Measurements from ENCODE around the gene CNTNAP3B.
"Not testable (repeated sequence)": the region's sequence is repeated elsewhere in the genome, so short reads cannot be mapped to it uniquely, and the experiment has no call there.

CNTNAP3B gene

GRCh38 chr9:42129073-42129729 is at the start of gene CNTNAP3B:
Gene CNTNAP3B, minus strand, starts transcription at chr9:42129426. Its CDS starts 332 bp downstream, at chr9:42129094.
- H3K9ac ChIP-seq (ENCODE audit: insufficient read length, low read depth); H3K36me3 ChIP-seq (ENCODE audit: insufficient read depth, insufficient read length, low read length); H3K27me3 ChIP-seq (ENCODE audit: insufficient read depth, insufficient read length); DNase-seq (ENCODE audit: low read depth, low spot score); H3K9me3 ChIP-seq (ENCODE audit: insufficient read depth, low read length); H3K4me1 ChIP-seq (ENCODE audit: insufficient read depth, insufficient read length); H3K4me3 ChIP-seq (ENCODE audit: insufficient read length, low read depth): not testable (repeated sequence)

GRCh38 chr9:42160299-42160698 is 31.1 kb upstream of the CNTNAP3B start:
- peak; percentile 1 for DNase-seq (ENCODE audit: low read depth, low spot score)
- H3K36me3 ChIP-seq (ENCODE audit: insufficient read depth, insufficient read length, low read length); H3K4me3 ChIP-seq (ENCODE audit: insufficient read length, low read depth); H3K4me1 ChIP-seq (ENCODE audit: insufficient read depth, insufficient read length); H3K9ac ChIP-seq (ENCODE audit: insufficient read length, low read depth); H3K27me3 ChIP-seq (ENCODE audit: insufficient read depth, insufficient read length); H3K9me3 ChIP-seq (ENCODE audit: insufficient read depth, low read length): not testable (repeated sequence)

- DNase-seq (ENCODE audit: low read depth, low spot score); H3K4me1 ChIP-seq (ENCODE audit: insufficient read depth, insufficient read length); H3K9ac ChIP-seq (ENCODE audit: insufficient read length, low read depth); H3K9me3 ChIP-seq (ENCODE audit: insufficient read depth, low read length); H3K36me3 ChIP-seq (ENCODE audit: insufficient read depth, insufficient read length, low read length); H3K27me3 ChIP-seq (ENCODE audit: insufficient read depth, insufficient read length); H3K4me3 ChIP-seq (ENCODE audit: insufficient read length, low read depth): not testable (repeated sequence)
Observed at GRCh38 chr9:42127056-42127841, 2.0 kb downstream of the CNTNAP3B start.

GRCh38 chr9:42121007-42121406 is 8.2 kb downstream of the CNTNAP3B start:
- H3K9ac ChIP-seq (ENCODE audit: insufficient read length, low read depth); H3K9me3 ChIP-seq (ENCODE audit: insufficient read depth, low read length); H3K27me3 ChIP-seq (ENCODE audit: insufficient read depth, insufficient read length); H3K36me3 ChIP-seq (ENCODE audit: insufficient read depth, insufficient read length, low read length); H3K4me3 ChIP-seq (ENCODE audit: insufficient read length, low read depth); H3K4me1 ChIP-seq (ENCODE audit: insufficient read depth, insufficient read length): not testable (repeated sequence)
- DNase-seq (ENCODE audit: low read depth, low spot score) = peak; percentile 1

GRCh38 chr9:42095929-42096328 is 33.3 kb downstream of the CNTNAP3B start:
- not testable (repeated sequence) for H3K36me3 ChIP-seq (ENCODE audit: insufficient read depth, insufficient read length, low read length); DNase-seq (ENCODE audit: low read depth, low spot score); H3K9me3 ChIP-seq (ENCODE audit: insufficient read depth, low read length); H3K27me3 ChIP-seq (ENCODE audit: insufficient read depth, insufficient read length); H3K4me1 ChIP-seq (ENCODE audit: insufficient read depth, insufficient read length); H3K4me3 ChIP-seq (ENCODE audit: insufficient read length, low read depth); H3K9ac ChIP-seq (ENCODE audit: insufficient read length, low read depth)

- not testable (repeated sequence) for DNase-seq (ENCODE audit: low read depth, low spot score); H3K27me3 ChIP-seq (ENCODE audit: insufficient read depth, insufficient read length); H3K9ac ChIP-seq (ENCODE audit: insufficient read length, low read depth); H3K4me1 ChIP-seq (ENCODE audit: insufficient read depth, insufficient read length); H3K36me3 ChIP-seq (ENCODE audit: insufficient read depth, insufficient read length, low read length); H3K4me3 ChIP-seq (ENCODE audit: insufficient read length, low read depth); H3K9me3 ChIP-seq (ENCODE audit: insufficient read depth, low read length)
Observed at GRCh38 chr9:42084559-42084952, 44.7 kb downstream of the CNTNAP3B start.

GRCh38 chr9:42083877-42084558 is 45.2 kb downstream of the CNTNAP3B start:
- not testable (repeated sequence) for H3K9ac ChIP-seq (ENCODE audit: insufficient read length, low read depth); H3K4me1 ChIP-seq (ENCODE audit: insufficient read depth, insufficient read length); H3K4me3 ChIP-seq (ENCODE audit: insufficient read length, low read depth); DNase-seq (ENCODE audit: low read depth, low spot score); H3K9me3 ChIP-seq (ENCODE audit: insufficient read depth, low read length); H3K36me3 ChIP-seq (ENCODE audit: insufficient read depth, insufficient read length, low read length); H3K27me3 ChIP-seq (ENCODE audit: insufficient read depth, insufficient read length)

GRCh38 chr9:42080376-42080775 is 48.9 kb downstream of the CNTNAP3B start:
- H3K4me1 ChIP-seq (ENCODE audit: insufficient read depth, insufficient read length); H3K36me3 ChIP-seq (ENCODE audit: insufficient read depth, insufficient read length, low read length); H3K9ac ChIP-seq (ENCODE audit: insufficient read length, low read depth); H3K9me3 ChIP-seq (ENCODE audit: insufficient read depth, low read length); H3K4me3 ChIP-seq (ENCODE audit: insufficient read length, low read depth); H3K27me3 ChIP-seq (ENCODE audit: insufficient read depth, insufficient read length): not testable (repeated sequence)
- DNase-seq (ENCODE audit: low read depth, low spot score) = peak; percentile 0

GRCh38 chr9:42074868-42075267 is 54.4 kb downstream of the CNTNAP3B start:
- not testable (repeated sequence) for H3K4me1 ChIP-seq (ENCODE audit: insufficient read depth, insufficient read length); H3K27me3 ChIP-seq (ENCODE audit: insufficient read depth, insufficient read length); H3K36me3 ChIP-seq (ENCODE audit: insufficient read depth, insufficient read length, low read length); H3K9ac ChIP-seq (ENCODE audit: insufficient read length, low read depth); H3K4me3 ChIP-seq (ENCODE audit: insufficient read length, low read depth); H3K9me3 ChIP-seq (ENCODE audit: insufficient read depth, low read length); DNase-seq (ENCODE audit: low read depth, low spot score)

- H3K36me3 ChIP-seq (ENCODE audit: insufficient read depth, insufficient read length, low read length); H3K27me3 ChIP-seq (ENCODE audit: insufficient read depth, insufficient read length); DNase-seq (ENCODE audit: low read depth, low spot score); H3K9ac ChIP-seq (ENCODE audit: insufficient read length, low read depth); H3K4me3 ChIP-seq (ENCODE audit: insufficient read length, low read depth); H3K9me3 ChIP-seq (ENCODE audit: insufficient read depth, low read length); H3K4me1 ChIP-seq (ENCODE audit: insufficient read depth, insufficient read length): not testable (repeated sequence)
Observed at GRCh38 chr9:42071026-42071425, 58.2 kb downstream of the CNTNAP3B start.

- not testable (repeated sequence) for H3K4me1 ChIP-seq (ENCODE audit: insufficient read depth, insufficient read length); H3K9me3 ChIP-seq (ENCODE audit: insufficient read depth, low read length); DNase-seq (ENCODE audit: low read depth, low spot score); H3K27me3 ChIP-seq (ENCODE audit: insufficient read depth, insufficient read length); H3K36me3 ChIP-seq (ENCODE audit: insufficient read depth, insufficient read length, low read length); H3K9ac ChIP-seq (ENCODE audit: insufficient read length, low read depth); H3K4me3 ChIP-seq (ENCODE audit: insufficient read length, low read depth)
Observed at GRCh38 chr9:42070035-42070799, 59.0 kb downstream of the CNTNAP3B start.
